Left lung (tissue), 10 donors: Measurements from ENCODE around the gene LGR4. TPM values are rescaled to one million over a fixed set of nuclear protein-coding genes. Genes with fewer than 3 reads are reported as not detected.

Source experiments
- ATAC-seq: fragments of 200-7000 bp; cut with Tn5 transposase; one replicate; pipeline ENCODE4 v1.9.1; 2020; ENCODE audit warnings: moderate library complexity
- DNase-seq, 4 donors: peaks; one replicate each; pipeline ENCODE4 v3.0.0-alpha.2; 2013 to 2020
- H3K27ac ChIP-seq, 2 donors: fragments of 200-600 bp; sonication (generic) in 1 of 2; one replicate each; pipeline versions ENCODE4 v1.5.0 to v1.8.0; 2020 to 2021
- H3K27me3 ChIP-seq, 2 donors: fragments of 200-600 bp; sonication (generic) in 1 of 2; one replicate each; pipeline versions ENCODE4 v1.5.0 to v1.8.0; 2020 to 2021
- H3K36me3 ChIP-seq, 2 donors: fragments of 200-600 bp; sonication (generic) in 1 of 2; one replicate each; pipeline versions ENCODE4 v1.5.0 to v1.8.0; 2020 to 2021
- H3K4me1 ChIP-seq, 2 donors: fragments of 200-600 bp; one replicate each; pipeline ENCODE4 v1.8.0; 2021
- H3K4me3 ChIP-seq, 2 donors: fragments of 200-600 bp; sonication (generic) in 1 of 2; one replicate each; pipeline versions ENCODE4 v1.5.0 to v1.8.0; 2020 to 2021; ENCODE audit warnings: mild to moderate bottlenecking in 1 of 2
- H3K9me3 ChIP-seq, 2 donors: fragments of 200-600 bp; sonication (generic) in 1 of 2; one replicate each; pipeline versions ENCODE4 v1.5.0 to v1.8.0; 2020 to 2021
- intact Hi-C, 2 donors: fragments of 100-400 bp; cut with DNase I; formaldehyde crosslinking; loops; one replicate each; pipeline versions ENCODE4 v1.11.2 to v1.14.2; 2022
- polyA plus RNA-seq, 6 donors: library from polyadenylated mRNA; unstranded; fragments of 120-200 nt; gene quantifications; one replicate each; pipeline ENCODE4 v1.2.1, GENCODE V29; 2013; ENCODE audit not compliant: insufficient read length in 6 of 6
- total RNA-seq, 2 donors: library from RNA; stranded (reverse); fragmentation: NEBNext Ultra II Directional; extraction: Animal tissue kit (Norgen Biotek cat#: 25700); gene quantifications; one replicate each; pipeline ENCODE4 v1.2.1, GENCODE V29; 2021
- TF ChIP-seq, protein P1 (sequence below), 2 donors: fragments of 200-600 bp; sonication (generic) in 1 of 2; IDR thresholded peaks; one replicate each; pipeline versions ENCODE4 v1.5.0 to v1.8.0; 2021; ENCODE audit warnings: antibody characterized with exemption in 2 of 2
- donor health status: DM: no; HTN: yes; CAD: no.
- donor health status: DM: no; HTN: no; CAD: no.

The LGR4 gene
- total and polyA plus RNA-seq, 8 donors = 4.0 to 23.7 (median 21.7) TPM

DNA sequence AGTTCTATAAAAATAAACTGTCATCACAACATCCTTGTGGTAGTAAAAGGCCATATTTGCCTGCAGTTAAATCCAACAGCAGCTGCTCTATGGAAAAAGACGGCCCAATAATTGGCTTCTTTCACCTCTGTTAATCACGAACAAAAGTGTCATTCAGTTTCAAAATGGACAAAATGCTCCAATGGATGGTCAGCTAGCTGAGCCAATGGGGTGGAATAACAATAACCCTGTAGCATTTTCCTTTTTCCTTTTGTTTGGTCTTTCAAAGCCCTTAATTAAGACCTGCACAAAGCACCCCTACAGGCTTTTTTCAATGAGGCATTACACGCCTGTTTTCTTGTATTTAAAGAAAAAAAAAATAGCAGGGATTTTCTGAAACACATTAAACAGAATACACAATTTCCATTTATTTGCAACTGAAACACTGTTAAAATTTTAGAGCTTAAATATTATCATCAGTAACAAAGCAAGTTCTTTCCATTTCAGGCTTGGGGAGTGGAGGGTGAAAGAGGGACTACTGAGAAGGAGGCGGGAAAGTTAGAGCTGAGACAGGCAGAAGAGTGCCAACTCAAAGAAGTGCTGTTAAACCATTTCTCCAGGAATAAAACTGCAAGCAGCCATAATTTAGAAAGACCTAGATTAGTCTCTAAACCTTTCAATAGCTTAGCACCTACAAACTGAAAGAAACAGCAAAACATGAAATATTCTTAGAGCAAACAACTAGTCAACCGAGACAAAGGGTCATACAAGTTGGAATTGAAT is 28.7 kb downstream of the LGR4 start:
- TF ChIP-seq, protein P1, sequence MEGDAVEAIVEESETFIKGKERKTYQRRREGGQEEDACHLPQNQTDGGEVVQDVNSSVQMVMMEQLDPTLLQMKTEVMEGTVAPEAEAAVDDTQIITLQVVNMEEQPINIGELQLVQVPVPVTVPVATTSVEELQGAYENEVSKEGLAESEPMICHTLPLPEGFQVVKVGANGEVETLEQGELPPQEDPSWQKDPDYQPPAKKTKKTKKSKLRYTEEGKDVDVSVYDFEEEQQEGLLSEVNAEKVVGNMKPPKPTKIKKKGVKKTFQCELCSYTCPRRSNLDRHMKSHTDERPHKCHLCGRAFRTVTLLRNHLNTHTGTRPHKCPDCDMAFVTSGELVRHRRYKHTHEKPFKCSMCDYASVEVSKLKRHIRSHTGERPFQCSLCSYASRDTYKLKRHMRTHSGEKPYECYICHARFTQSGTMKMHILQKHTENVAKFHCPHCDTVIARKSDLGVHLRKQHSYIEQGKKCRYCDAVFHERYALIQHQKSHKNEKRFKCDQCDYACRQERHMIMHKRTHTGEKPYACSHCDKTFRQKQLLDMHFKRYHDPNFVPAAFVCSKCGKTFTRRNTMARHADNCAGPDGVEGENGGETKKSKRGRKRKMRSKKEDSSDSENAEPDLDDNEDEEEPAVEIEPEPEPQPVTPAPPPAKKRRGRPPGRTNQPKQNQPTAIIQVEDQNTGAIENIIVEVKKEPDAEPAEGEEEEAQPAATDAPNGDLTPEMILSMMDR (IDR thresholded peaks at IDR 0.05) = no peak
- DNase-seq (no peak), ATAC-seq (no peak)
- H3K36me3 ChIP-seq = no peaks in the 10 kb centered on the region
- H3K4me1 ChIP-seq = no peaks in the 10 kb centered on the region
- no peaks in the 10 kb centered on the region for H3K9me3 ChIP-seq
- intact Hi-C loops = no loop called here
- no peaks in the 10 kb centered on the region for H3K27me3 ChIP-seq
- no peak overlapping the region for H3K4me3 ChIP-seq
- no peak overlapping the region for H3K27ac ChIP-seq

DNA sequence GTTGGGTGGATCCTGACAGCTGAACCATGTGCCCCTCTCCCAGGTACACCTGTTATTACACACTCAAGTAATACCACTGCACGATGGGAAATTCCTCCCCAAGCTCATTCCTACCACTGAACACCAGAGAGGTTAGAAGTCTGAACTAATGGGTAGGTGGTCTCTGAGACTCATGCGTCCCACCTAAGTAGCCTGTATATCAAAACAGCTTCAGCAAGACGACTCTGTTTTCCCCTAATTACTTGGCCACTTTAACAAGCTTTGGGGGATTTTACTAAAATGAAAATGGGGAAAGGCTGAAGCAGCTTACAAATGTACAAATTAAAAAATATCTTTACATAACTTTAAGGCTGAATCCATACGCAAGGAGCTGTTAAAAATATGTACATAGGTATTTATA is 29.4 kb downstream of the LGR4 start:
- Histone ChIP-seq H3K27ac (no peak overlapping the region), H3K9me3 (no peaks in the 10 kb centered on the region), H3K4me3 (no peak overlapping the region), H3K36me3 (no peaks in the 10 kb centered on the region), H3K4me1 (no peaks in the 10 kb centered on the region), H3K27me3 (no peaks in the 10 kb centered on the region)
- intact Hi-C loops = no loop called here
- ATAC-seq = no peak
- TF ChIP-seq, protein P1 (IDR thresholded peaks at IDR 0.05) = no peak
- no peak for DNase-seq

DNA sequence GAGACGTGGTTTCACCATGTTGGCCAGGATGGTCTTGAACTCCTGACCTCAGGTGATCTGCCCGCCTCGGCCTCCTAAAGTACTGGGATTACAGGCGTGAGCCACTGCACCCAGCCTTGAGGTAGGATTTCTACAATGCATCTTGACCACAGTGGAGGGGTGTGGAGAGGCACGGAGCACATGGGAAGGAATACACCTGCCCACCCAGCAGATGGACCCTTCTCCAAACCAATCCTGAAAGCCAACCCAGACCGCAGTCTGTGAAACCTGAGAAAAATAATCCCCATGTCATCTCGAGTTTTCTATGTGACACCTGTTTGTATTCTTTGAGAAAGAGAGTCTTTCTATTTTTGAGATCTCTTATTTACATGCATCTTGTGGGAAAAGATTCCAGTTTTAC is 32.5 kb downstream of the LGR4 start:
- DNase-seq (no peak), ATAC-seq (no peak)
- intact Hi-C loops = no loop called here
- no peaks in the 10 kb centered on the region for H3K4me1 ChIP-seq
- H3K36me3 ChIP-seq = no peaks in the 10 kb centered on the region
- H3K9me3 ChIP-seq = no peaks in the 10 kb centered on the region
- TF ChIP-seq, protein P1 (IDR thresholded peaks at IDR 0.05) = no peak
- H3K4me3 ChIP-seq = no peak overlapping the region
- no peaks in the 10 kb centered on the region for H3K27me3 ChIP-seq
- H3K27ac ChIP-seq = no peak overlapping the region

DNA sequence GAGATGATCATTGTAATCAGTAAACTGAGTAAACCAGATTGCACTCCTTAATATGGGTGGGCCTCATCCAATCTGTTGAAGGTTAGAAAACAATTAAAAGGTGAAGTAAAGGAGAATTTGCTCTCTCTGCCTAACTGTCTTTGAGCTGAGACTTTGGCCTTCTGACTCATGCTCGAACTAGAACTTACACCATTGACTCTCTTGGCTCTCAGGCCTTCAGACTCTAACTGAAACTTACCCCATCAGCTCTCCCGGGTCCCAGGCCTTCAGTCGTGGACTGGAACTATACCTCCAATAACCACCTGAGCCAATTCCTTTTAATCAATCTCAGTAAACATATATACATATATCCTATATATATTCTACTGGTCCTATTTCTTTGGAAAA is 34.0 kb downstream of the LGR4 start:
- intact Hi-C loops = no loop called here
- Histone ChIP-seq H3K9me3 (no peaks in the 10 kb centered on the region), H3K4me1 (no peaks in the 10 kb centered on the region), H3K27ac (no peak overlapping the region), H3K27me3 (no peaks in the 10 kb centered on the region), H3K4me3 (no peak overlapping the region), H3K36me3 (no peaks in the 10 kb centered on the region)
- ATAC-seq (no peak), DNase-seq (no peak)
- TF ChIP-seq, protein P1 (IDR thresholded peaks at IDR 0.05) = no peak

DNA sequence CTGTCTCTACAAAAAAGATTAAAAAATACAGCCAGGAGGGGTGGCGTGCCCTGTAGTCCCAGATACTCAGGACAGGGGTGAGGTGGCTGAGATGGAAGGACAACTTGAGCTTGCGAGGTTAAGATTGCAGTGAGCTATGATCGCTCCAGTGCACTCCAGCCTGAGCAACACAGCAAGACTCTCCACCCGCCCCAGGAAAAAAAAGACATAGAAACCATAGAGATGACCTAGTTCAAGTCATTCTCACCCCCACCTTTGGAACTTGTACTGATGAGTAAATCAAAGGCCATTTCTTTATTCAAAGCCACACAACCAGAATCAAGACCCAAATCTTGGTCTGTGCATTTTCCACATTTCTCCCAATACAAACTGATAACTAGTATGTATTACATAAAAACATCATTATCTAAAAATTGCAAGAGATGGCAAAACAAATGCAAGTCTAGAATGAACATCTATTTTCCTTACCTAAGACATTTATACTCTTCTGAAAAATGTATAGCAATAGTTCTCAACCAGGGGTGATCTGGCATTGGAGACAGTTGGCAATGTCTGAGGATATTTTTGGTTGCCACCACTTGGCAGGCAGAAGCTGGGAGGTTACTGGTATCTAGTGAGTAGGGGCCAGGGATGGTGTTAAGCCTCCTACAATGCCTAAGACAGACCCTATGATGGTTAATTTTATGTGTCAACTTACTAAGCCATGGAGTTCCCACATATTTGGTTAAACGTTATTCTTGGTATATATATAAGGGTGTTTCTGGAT is 34.6 kb downstream of the LGR4 start:
- intact Hi-C loops = no loop called here
- DNase-seq (no peak), ATAC-seq (no peak)
- no peaks in the 10 kb centered on the region for H3K9me3 ChIP-seq
- H3K4me1 ChIP-seq = no peaks in the 10 kb centered on the region
- H3K27me3 ChIP-seq = no peaks in the 10 kb centered on the region
- no peak overlapping the region for H3K27ac ChIP-seq
- no peak overlapping the region for H3K4me3 ChIP-seq
- TF ChIP-seq, protein P1 (IDR thresholded peaks at IDR 0.05) = no peak
- no peaks in the 10 kb centered on the region for H3K36me3 ChIP-seq
